Spleen (tissue), 7 donors: ENCODE measurements around the gene RYR2.

Experiments
- POLR2AphosphoS5 ChIP-seq, 3 donors: sonication (generic); formaldehyde crosslinking; IDR thresholded peaks; one replicate each; pipeline ENCODE4 v1.5.1; 2017; ENCODE audit warnings: antibody characterized with exemption in 3 of 3
- TF ChIP-seq, protein P1 (sequence below), 11 experiments: fragments of 200-600 bp in 7 of 11; fragments of 450-650 bp in 4 of 11; sonication (generic) in 4 of 11; IDR thresholded peaks in 8 of 11; conservative IDR thresholded peaks in 3 of 11; 1 replicate in 7 of 11; 2 replicates in 4 of 11; pipeline versions ENCODE4 v1.4.0 to v1.8.0; 2016 to 2021; ENCODE audit warnings: antibody characterized with exemption in 11 of 11, inconsistent platforms in 4 of 11, mild to moderate bottlenecking in 1 of 11
- donor health status: DM: no; HTN: no; CAD: no; lungs with moderate emphysema.
- donor health status: DM: no; HTN: no; CAD: no.
- donor health status: DM: no; HTN: no; CAD: no.

- TF ChIP-seq, protein P1, sequence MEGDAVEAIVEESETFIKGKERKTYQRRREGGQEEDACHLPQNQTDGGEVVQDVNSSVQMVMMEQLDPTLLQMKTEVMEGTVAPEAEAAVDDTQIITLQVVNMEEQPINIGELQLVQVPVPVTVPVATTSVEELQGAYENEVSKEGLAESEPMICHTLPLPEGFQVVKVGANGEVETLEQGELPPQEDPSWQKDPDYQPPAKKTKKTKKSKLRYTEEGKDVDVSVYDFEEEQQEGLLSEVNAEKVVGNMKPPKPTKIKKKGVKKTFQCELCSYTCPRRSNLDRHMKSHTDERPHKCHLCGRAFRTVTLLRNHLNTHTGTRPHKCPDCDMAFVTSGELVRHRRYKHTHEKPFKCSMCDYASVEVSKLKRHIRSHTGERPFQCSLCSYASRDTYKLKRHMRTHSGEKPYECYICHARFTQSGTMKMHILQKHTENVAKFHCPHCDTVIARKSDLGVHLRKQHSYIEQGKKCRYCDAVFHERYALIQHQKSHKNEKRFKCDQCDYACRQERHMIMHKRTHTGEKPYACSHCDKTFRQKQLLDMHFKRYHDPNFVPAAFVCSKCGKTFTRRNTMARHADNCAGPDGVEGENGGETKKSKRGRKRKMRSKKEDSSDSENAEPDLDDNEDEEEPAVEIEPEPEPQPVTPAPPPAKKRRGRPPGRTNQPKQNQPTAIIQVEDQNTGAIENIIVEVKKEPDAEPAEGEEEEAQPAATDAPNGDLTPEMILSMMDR (IDR thresholded peaks at IDR 0.05 in 8 of 11, conservative IDR thresholded peaks at IDR 0.05 in 3 of 11) = no peak
- TF ChIP-seq POLR2AphosphoS5 (IDR thresholded peaks at IDR 0.05) = no peak
Measured at GRCh38 chr1:237583270-237583669, 541.3 kb downstream of the RYR2 start.
